Activated CD4-positive, alpha-beta T cell treated with anti-CD3 and anti-CD28 coated beads, Interleukin-2, amount 50 U/mL, for 48 hours (primary cell): Measurements from ENCODE around the gene STK16.
"Not testable (repeated sequence)": the region's sequence is repeated elsewhere in the genome, so short reads cannot be mapped to it uniquely, and the experiment has no call there.

Experiments used
- DNase-seq, 2 experiments: peaks; one replicate each; pipeline ENCODE4 v3.0.0-alpha.2; 2020

Gene STK16

GRCh38 chr2:219272356-219272755 is 27.1 kb downstream of the STK16 start:
- no peak for DNase-seq

DNA sequence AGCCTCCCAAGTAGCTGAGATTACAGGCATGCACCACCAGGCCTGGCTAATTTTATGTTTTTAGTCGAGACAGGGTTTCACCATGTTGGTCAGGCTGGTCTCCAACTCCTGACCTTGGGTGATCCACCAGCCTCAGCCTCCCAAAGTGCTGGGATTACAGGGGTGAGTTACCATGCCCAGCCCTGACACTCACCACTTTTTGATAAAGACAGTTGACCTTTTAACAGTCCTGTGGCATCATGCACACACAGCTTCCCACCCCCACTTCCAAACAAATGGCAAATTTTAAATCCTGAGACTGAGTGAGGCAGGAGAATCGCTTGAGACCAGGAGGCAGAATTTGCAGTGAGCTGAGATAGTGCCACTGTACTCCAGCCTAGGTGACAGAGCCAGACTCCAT is 27.7 kb downstream of the STK16 start:
- no peak for DNase-seq

DNA sequence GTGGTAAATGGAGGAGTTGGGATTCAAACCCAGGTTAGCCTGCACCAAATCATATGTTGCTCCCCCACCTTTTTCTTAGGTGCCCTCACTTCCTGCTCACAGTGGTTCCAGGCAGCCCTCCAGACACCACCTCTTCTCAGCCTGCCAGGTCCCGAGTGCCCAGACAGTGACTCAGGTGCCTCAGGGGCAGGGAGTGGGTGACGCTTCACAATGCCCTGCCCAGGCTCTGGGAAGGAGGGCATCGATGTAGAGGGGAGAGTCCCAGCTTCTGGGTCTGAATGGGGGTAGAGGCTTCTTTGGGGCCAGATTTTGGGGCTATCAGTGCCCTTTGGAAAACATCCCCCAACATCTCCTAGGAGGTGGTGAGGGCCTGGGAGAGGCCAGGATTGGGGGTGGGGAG is 28.7 kb downstream of the STK16 start:
- no peak for DNase-seq

- DNase-seq, result no peak
These were observed 29.2 kb downstream of the STK16 start for GRCh38 chr2:219274361-219274921.

DNA sequence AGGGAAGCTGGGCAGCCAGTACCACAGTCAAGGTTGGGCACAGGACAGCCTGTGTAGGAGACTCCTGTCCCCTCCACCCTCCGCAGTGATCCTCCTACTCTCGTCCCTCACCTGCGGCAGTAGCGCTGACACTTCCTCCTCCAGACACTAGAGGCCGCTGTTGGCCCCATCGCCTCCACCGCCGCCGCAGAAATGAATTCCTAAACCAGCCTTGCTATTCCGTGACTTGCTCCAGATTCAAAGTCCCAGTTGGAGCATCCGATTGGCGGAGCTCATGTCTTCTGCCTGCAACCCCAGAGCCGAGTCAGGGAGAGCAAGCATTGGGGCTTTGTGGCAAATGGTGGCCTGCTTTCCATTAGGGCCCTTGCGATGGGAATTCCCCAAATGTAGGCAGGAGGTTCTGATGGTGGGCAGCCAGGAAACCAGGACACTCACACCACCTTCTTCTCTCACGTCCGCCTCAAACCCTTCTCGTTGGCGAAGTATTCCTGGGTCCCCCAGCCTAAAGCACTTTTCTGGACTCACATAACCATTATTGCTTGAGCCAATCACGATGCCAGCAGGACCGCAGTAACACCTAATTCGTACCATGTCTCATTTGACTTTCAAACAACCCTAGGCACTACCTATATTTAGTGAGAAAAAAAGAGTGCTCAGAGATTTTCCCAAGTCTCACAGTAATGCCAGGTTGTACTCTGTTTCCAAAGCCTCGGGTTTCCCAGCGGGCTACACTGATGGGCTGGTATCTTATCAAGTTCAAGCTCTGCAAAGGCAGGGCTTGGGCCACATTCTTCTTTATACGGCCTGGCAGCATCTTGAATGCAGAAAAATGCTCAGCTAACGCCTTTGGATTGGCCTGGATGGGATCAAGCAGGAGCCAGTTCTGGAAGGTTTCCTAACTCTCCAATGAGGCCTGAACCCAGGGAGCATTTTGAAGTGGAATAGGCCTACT is 32.7 kb downstream of the STK16 start:
- DNase-seq, result peak; percentile 80 to 86

- DNase-seq, result no peak
These were observed 33.4 kb downstream of the STK16 start for GRCh38 chr2:219278655-219279150.

- peak; percentile 99 to 100 for DNase-seq
These were observed 34.1 kb downstream of the STK16 start, which contains the start of gene DNAJB2 for GRCh38 chr2:219279151-219279915. Gene DNAJB2 (plus strand): TSS chr2:219279366. CDS start chr2:219279834, 468 bp downstream.

- no peak for DNase-seq
These were observed 34.7 kb downstream of the STK16 start for GRCh38 chr2:219279916-219280516.

GRCh38 chr2:219280651-219281050 is 35.4 kb downstream of the STK16 start:
- DNase-seq, result no peak

GRCh38 chr2:219281588-219281987 is 36.3 kb downstream of the STK16 start:
- no peak for DNase-seq

DNA sequence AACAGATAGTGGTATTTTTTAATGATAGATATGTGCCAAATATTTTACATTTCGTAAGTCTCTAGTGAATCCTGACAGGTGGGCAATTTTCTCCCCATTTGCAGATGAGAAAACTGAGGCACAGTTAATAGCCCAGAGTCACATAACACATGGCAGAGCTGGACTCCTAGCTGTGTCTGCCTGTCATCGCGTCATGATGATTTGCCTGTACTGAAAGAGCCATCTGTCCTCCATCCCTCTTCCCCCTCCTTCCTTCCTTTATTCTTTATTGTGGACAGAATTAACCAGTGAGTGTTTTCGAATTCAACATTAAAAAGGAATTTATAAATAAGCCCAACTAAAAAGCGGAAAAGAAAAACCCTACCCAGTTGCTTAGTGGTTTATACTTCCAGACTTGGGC is 37.1 kb downstream of the STK16 start:
- DNase-seq, result no peak

GRCh38 chr2:219282943-219283581 is 37.8 kb downstream of the STK16 start:
- no peak for DNase-seq

DNA sequence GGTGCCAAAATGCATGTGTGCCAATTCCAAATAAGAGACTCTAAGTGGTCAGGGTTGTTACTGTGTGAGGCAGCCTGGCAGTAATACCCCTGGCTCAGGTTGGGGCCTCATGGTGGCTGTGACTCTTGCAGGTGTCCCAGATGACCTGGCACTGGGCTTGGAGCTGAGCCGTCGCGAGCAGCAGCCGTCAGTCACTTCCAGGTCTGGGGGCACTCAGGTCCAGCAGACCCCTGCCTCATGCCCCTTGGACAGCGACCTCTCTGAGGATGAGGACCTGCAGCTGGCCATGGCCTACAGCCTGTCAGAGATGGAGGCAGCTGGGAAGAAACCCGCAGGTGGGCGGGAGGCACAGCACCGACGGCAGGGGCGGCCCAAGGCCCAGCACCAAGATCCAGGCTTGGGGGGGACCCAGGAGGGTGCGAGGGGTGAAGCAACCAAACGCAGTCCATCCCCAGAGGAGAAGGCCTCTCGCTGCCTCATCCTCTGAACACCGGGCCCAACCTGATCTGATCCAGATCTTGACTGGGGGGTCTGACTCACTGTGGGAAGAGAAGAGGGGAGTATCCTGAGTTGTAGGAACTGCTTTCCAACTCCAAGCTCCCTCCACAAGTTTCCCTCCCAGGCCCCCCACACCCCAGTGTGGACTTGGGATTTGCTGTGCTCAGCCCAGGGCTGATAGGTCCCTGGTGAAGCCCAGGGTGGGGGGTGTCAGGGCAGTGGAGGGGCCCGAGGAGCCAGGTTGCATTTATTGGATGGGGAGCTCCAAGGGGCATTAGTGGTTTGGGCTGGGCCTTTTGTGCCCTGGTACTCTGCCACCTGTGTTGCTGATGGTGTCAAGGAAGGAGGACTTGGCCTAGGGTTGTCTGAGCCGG is 39.5 kb downstream of the STK16 start:
- no peak for DNase-seq

DNA sequence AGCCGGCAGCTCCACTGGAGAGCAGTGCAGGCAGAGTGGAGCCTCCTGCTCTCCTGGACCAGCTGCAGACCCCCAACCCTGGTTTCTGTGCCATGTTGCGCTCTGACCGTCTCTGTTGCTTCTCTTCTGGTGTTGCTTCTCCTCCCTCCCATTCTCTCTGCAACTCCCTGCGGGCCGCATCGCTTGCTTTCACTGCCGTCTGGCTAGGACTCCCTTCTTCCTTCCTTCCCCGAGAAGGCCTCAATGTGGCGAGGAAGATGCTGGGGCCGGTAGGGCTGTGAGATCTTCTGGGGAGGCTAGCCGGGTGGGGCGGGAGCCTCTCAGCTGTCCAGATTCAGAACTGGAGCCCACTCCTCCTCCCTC is 40.1 kb downstream of the STK16 start:
- no peak for DNase-seq

- DNase-seq, result no peak
These were observed 40.7 kb downstream of the STK16 start for GRCh38 chr2:219285894-219286425.

DNA sequence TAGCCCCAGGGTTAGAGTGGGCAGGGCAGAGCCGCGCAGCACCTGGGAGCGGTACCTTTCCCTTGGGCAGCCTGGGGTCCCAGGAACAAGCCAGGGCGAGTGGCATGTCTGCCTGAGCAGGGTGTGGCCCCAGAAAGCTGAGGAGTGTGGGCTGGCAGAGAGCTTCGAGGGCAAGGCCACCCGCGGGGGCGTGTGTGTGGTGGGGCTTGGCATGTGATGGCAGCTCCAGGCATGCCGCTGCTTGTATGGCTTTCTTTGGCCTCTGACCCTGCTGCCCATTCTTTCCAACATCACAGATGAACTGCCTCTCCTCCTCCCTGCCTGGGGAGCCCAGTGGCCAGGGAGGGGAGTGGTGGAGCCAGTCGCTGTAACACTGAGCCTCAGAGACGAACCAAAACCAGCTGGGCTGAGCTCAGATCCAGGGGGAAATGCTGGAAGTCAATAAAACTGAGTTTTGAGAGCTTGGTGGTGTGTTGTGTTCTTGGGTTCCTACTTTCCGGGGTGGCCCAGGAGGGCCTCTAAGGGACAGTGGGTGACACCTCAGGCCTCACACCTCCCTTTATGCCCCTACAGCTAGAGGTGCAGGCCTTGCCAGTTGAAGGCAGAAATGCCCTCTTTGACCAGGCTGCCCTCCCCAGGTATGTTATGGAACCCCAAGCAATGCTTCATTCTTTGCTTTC is 41.3 kb downstream of the STK16 start:
- DNase-seq, result no peak

DNA sequence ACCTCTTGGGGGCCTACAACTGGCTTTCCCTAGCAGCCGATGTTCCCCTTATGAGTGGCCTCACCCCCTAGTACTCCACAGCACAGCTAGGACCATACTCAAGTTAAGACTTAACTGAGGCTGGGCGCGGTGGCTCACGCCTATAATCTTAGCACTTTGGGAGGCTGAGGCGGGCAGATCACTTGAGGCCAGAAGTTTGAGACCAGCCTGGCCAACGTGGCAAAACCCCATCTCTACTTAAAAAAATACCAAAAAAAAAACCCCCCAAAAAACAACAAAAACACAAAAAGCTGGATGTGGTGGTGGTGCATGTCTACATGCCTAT is 41.8 kb downstream of the STK16 start:
- not testable (repeated sequence) for DNase-seq

- DNase-seq, result no peak
These were observed 42.4 kb downstream of the STK16 start for GRCh38 chr2:219287580-219288265.

GRCh38 chr2:219289195-219289536 is 43.9 kb downstream of the STK16 start:
- no peak for DNase-seq
